ENCODE data around the gene NAV2. TPM values are rescaled to one million over a fixed set of nuclear protein-coding genes. Genes with fewer than 3 reads are reported as not detected.

NAV2 gene
- total and polyA plus RNA-seq, 5 experiments from 2014 or later: 0.06 to 4.2 (median 1.1) TPM; not detected in 1

DNA sequence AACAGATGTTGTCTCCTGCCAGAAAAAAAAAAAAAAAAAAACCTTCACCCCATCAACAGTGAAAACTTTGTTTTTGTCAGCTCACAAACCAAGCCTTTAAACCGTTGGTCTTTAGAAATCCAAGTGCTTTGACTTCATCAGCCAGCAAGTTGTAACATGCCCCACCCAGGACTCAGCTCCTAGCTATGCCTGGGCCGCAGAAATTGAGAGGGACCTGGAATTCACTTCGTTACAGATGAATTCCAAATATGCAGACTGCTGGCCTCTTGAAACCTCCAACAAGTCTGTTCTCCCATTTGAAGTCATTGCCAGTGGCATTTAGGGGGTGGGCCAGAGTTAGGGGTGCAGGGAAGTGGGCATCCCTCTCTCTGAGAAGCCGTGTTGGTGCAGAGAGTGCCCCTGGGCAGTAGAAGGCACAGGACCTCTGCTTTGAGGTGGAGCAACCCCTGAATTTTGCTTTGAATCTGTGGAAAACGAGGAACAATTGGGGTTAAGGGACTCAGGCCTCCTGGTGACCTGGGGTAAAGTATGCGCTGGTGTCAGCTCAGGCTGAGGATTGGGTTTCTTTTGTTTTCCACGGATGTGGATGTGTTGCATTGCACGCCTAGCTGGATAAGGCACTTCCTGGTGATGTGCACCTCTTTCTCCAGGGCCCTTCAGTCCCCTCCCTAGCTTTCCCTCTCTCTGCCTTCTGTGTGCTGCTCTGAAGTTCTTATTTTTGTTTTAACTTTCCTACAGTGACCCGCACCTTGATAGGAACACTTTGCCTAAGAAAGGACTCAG is 338.1 kb downstream of the NAV2 start:
- no peak for DNase-seq
- peaks cover 0 to 1% (median 0%) of the 10 kb centered on the region in 3 donors for H3K36me3 Mint-ChIP-seq
- no peak overlapping the region for H3K27ac Mint-ChIP-seq
- no peak overlapping the region for H3K4me3 Mint-ChIP-seq
- peaks cover 0 to 13% (median 0%) of the 10 kb centered on the region in 4 donors for H3K4me1 Mint-ChIP-seq
- POLR2A ChIA-PET: no interaction called here
- no peak for ATAC-seq
- no peaks in the 10 kb centered on the region for H3K9me3 Mint-ChIP-seq
- H3K27me3 Mint-ChIP-seq: peaks cover 0 to 8% (median 1%) of the 10 kb centered on the region in 5 donors

GRCh38 chr11:20051469-20052399 is 339.1 kb downstream of the NAV2 start:
- no peaks in the 10 kb centered on the region for H3K9me3 Mint-ChIP-seq
- H3K27ac Mint-ChIP-seq: no peak overlapping the region
- H3K27me3 Mint-ChIP-seq: peaks cover 0 to 8% (median 1%) of the 10 kb centered on the region in 5 donors
- POLR2A ChIA-PET: no interaction called here
- H3K4me3 Mint-ChIP-seq: no peak overlapping the region
- H3K36me3 Mint-ChIP-seq: peaks cover 0 to 1% (median 0%) of the 10 kb centered on the region in 3 donors
- H3K4me1 Mint-ChIP-seq: peaks cover 0 to 6% (median 0%) of the 10 kb centered on the region in 4 donors
- DNase-seq (no peak), ATAC-seq (no peak)

DNA sequence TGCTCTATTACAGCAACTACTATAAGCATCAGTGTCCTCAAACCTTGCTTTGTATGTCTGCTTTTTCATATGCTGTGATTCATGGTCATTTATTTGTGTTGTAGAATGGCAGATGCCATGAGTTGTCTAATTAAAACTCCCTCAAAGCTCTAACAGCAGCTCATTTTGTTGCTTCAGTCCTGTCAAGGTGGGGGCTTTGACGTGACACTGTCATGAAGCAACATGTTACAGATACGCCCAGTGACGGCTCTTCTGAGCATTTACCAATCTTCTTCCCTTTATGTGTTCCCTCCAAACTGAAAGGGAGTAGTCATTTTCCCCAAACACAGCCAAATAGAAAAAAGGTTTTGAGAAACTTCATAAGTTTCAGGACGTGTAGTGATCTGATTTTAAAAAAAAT is 340.9 kb downstream of the NAV2 start:
- Mint-ChIP-seq H3K4me3 (no peak overlapping the region), H3K27me3 (peaks cover 0 to 8% (median 1%) of the 10 kb centered on the region in 5 donors), H3K27ac (no peak overlapping the region), H3K4me1 (no peaks in the 10 kb centered on the region), H3K9me3 (no peaks in the 10 kb centered on the region), H3K36me3 (peaks cover 0 to 1% (median 0%) of the 10 kb centered on the region in 3 donors)
- POLR2A ChIA-PET: no interaction called here
- ATAC-seq: no peak
- DNase-seq: no peak

DNA sequence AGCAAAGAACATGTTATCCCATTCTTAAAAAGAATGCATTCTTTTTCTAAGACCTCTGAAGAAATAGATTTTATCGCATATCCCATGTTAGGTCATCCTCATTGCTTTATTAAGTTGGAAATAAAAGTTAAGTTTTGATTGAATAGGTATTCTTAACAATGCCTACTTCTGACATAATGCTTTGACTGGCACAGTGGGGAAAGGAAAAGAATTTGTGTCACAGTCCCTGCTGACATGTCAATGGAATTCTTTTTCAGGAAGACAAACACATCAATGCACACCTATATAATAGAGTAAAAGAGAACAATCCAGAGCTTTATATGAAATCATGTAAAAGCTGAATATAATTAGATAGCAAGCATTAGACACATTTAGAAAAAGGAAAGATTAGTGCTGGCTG is 341.9 kb downstream of the NAV2 start:
- POLR2A ChIA-PET: no interaction called here
- Mint-ChIP-seq H3K4me3 (no peak overlapping the region), H3K27me3 (peaks cover 0 to 1% (median 0%) of the 10 kb centered on the region in 5 donors), H3K36me3 (no peaks in the 10 kb centered on the region), H3K4me1 (no peaks in the 10 kb centered on the region), H3K27ac (no peak overlapping the region), H3K9me3 (no peaks in the 10 kb centered on the region)
- ATAC-seq (no peak), DNase-seq (no peak)

GRCh38 chr11:20055312-20055711 is 342.7 kb downstream of the NAV2 start:
- no peaks in the 10 kb centered on the region for H3K9me3 Mint-ChIP-seq
- no peak for ATAC-seq
- no peaks in the 10 kb centered on the region for H3K4me1 Mint-ChIP-seq
- H3K36me3 Mint-ChIP-seq: no peaks in the 10 kb centered on the region
- peaks cover 0 to 2% (median 0%) of the 10 kb centered on the region in 5 donors for H3K27me3 Mint-ChIP-seq
- no peak overlapping the region for H3K4me3 Mint-ChIP-seq
- H3K27ac Mint-ChIP-seq: no peak overlapping the region
- no peak for DNase-seq
- POLR2A ChIA-PET: no interaction called here

- Mint-ChIP-seq H3K4me3 (no peak overlapping the region), H3K27me3 (peaks cover 0 to 7% (median 1%) of the 10 kb centered on the region in 5 donors), H3K9me3 (no peaks in the 10 kb centered on the region), H3K27ac (no peak overlapping the region), H3K36me3 (no peaks in the 10 kb centered on the region), H3K4me1 (no peaks in the 10 kb centered on the region)
- DNase-seq: no peak
- no peak for ATAC-seq
- POLR2A ChIA-PET: no interaction called here
Observed at GRCh38 chr11:20056109-20056949, 343.7 kb downstream of the NAV2 start.

GRCh38 chr11:20056950-20057943 is 344.6 kb downstream of the NAV2 start:
- POLR2A ChIA-PET: no interaction called here

GRCh38 chr11:20058749-20059458 is 346.3 kb downstream of the NAV2 start:
- ATAC-seq: no peak
- Mint-ChIP-seq H3K4me1 (no peaks in the 10 kb centered on the region), H3K36me3 (no peaks in the 10 kb centered on the region), H3K27ac (no peak overlapping the region), H3K9me3 (no peaks in the 10 kb centered on the region), H3K4me3 (no peak overlapping the region), H3K27me3 (peaks cover 0 to 7% (median 1%) of the 10 kb centered on the region in 5 donors)
- DNase-seq: no peak
- POLR2A ChIA-PET: no interaction called here

More at GRCh38 chr11:20056950-20057943, 344.6 kb downstream of the NAV2 start:
- no peaks in the 10 kb centered on the region for H3K9me3 Mint-ChIP-seq
- ATAC-seq (no peak), DNase-seq (no peak)
- no peak overlapping the region for H3K27ac Mint-ChIP-seq
- H3K4me3 Mint-ChIP-seq: no peak overlapping the region
- peaks cover 0 to 7% (median 1%) of the 10 kb centered on the region in 5 donors for H3K27me3 Mint-ChIP-seq
- H3K36me3 Mint-ChIP-seq: no peaks in the 10 kb centered on the region
- H3K4me1 Mint-ChIP-seq: no peaks in the 10 kb centered on the region

DNA sequence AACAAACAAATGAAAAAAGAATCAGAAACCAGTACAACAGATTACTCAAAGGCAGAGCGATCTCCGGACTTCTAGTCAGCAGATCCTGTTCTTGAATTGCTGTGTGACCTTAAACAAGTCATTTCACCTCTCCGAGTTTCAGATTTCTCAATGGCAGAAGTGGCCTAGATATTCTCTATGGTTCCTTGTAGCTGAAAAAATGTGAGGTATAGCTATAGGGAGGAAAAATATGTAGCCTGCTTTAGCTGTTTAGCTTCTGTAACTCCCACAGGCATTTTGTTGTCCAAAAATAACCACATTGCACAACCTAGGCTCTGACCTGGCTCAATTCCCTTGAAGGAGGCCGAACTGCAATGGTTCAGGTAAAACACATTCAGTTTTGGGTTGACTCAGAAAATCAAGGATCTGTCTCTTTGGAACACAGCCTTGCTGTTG is 347.0 kb downstream of the NAV2 start:
- H3K4me3 Mint-ChIP-seq: no peak overlapping the region
- no peak overlapping the region for H3K27ac Mint-ChIP-seq
- H3K36me3 Mint-ChIP-seq: no peaks in the 10 kb centered on the region
- H3K9me3 Mint-ChIP-seq: no peaks in the 10 kb centered on the region
- ATAC-seq (no peak), DNase-seq (no peak)
- H3K4me1 Mint-ChIP-seq: no peaks in the 10 kb centered on the region
- POLR2A ChIA-PET: no interaction called here
- peaks cover 0 to 7% (median 1%) of the 10 kb centered on the region in 5 donors for H3K27me3 Mint-ChIP-seq

- no peaks in the 10 kb centered on the region for H3K4me1 Mint-ChIP-seq
- peaks cover 0 to 7% (median 1%) of the 10 kb centered on the region in 5 donors for H3K27me3 Mint-ChIP-seq
Observed at GRCh38 chr11:20060181-20060580, 347.5 kb downstream of the NAV2 start.

GRCh38 chr11:20060647-20061205 is 348.1 kb downstream of the NAV2 start:
- no peak for DNase-seq
- H3K9me3 Mint-ChIP-seq: no peaks in the 10 kb centered on the region
- POLR2A ChIA-PET: no interaction called here
- H3K36me3 Mint-ChIP-seq: no peaks in the 10 kb centered on the region
- peak overlapping the region in 1 of 10 donors; percentile 10 for H3K27ac Mint-ChIP-seq
- H3K27me3 Mint-ChIP-seq: peaks cover 0 to 7% (median 1%) of the 10 kb centered on the region in 5 donors
- H3K4me1 Mint-ChIP-seq: no peaks in the 10 kb centered on the region
- no peak overlapping the region for H3K4me3 Mint-ChIP-seq
- no peak for ATAC-seq

More at GRCh38 chr11:20060181-20060580, 347.5 kb downstream of the NAV2 start:
- Mint-ChIP-seq H3K36me3 (no peaks in the 10 kb centered on the region), H3K9me3 (no peaks in the 10 kb centered on the region), H3K27ac (no peak overlapping the region), H3K4me3 (no peak overlapping the region)
- DNase-seq (no peak), ATAC-seq (no peak)
- POLR2A ChIA-PET: no interaction called here
